CD14-positive monocyte (primary cell): ENCODE data around the gene DAD1. TPM values are rescaled to one million over a fixed set of nuclear protein-coding genes. Genes with fewer than 3 reads are reported as not detected.
"Not testable (repeated sequence)": the region's sequence is repeated elsewhere in the genome, so short reads cannot be mapped to it uniquely, and the experiment has no call there.

Experiments used
- DNase-seq, 3 donors: peaks; one replicate each; pipeline ENCODE4 v3.0.0-alpha.2; 2011 to 2022
- H2AFZ ChIP-seq: 2 replicates; pipeline ENCODE4 v1.6.0; 2012; ENCODE audit warnings: mild to moderate bottlenecking, low read depth, low read length, inconsistent platforms; ENCODE audit not compliant: insufficient read depth, poor library complexity, severe bottlenecking
- H3K27ac ChIP-seq, 2 donors: 1 replicate in 1 of 2; 2 replicates in 1 of 2; pipeline ENCODE4 v1.5.1; 2012 to 2013; ENCODE audit warnings: low read length in 2 of 2, control low read depth in 1 of 2, inconsistent platforms in 1 of 2, low read depth in 1 of 2, mild to moderate bottlenecking in 1 of 2
- H3K27me3 ChIP-seq, 2 donors: one replicate each; pipeline versions ENCODE4 v1.6.0 to v1.6.1; 2011 to 2013; ENCODE audit warnings: low read length in 2 of 2; ENCODE audit not compliant: control insufficient read depth in 2 of 2, insufficient read depth in 2 of 2
- H3K36me3 ChIP-seq, 2 donors: replicated peaks in 1 of 2; 1 replicate in 1 of 2; 2 replicates in 1 of 2; pipeline versions ENCODE4 v1.5.1 to v1.6.1; 2012 to 2013; ENCODE audit warnings: low read length in 2 of 2, control low read depth in 1 of 2, inconsistent platforms in 1 of 2, mild to moderate bottlenecking in 1 of 2; ENCODE audit not compliant: insufficient read depth in 2 of 2, control insufficient read depth in 1 of 2
- H3K4me1 ChIP-seq, 2 donors: 1 replicate in 1 of 2; 2 replicates in 1 of 2; pipeline versions ENCODE4 v1.5.1 to v1.6.1; 2012 to 2013; ENCODE audit warnings: low read length in 2 of 2, control low read depth in 1 of 2, inconsistent platforms in 1 of 2, mild to moderate bottlenecking in 1 of 2, moderate library complexity in 1 of 2; ENCODE audit not compliant: insufficient read depth in 2 of 2, control insufficient read depth in 1 of 2
- H3K4me2 ChIP-seq: replicated peaks from 2 replicates; pipeline ENCODE3; 2012; ENCODE audit warnings: low read length, moderate library complexity, mild to moderate bottlenecking; ENCODE audit not compliant: poor library complexity, severe bottlenecking; ENCODE audit errors: extremely low read depth
- H3K4me3 ChIP-seq, 3 experiments: fragments of 200-600 bp in 1 of 3; sonication (generic) in 1 of 3; replicated peaks in 1 of 3; 1 replicate in 2 of 3; 2 replicates in 1 of 3; pipeline ENCODE4 v1.5.1; 2011 to 2013; ENCODE audit warnings: low read length in 3 of 3, mild to moderate bottlenecking in 3 of 3, control low read depth in 2 of 3, low read depth in 2 of 3, inconsistent platforms in 1 of 3, moderate library complexity in 1 of 3
- H3K79me2 ChIP-seq: 2 replicates; pipeline ENCODE4 v1.6.0; 2012; ENCODE audit warnings: mild to moderate bottlenecking, control low read depth, inconsistent platforms, low read length, moderate library complexity; ENCODE audit not compliant: insufficient read depth
- H3K9ac ChIP-seq: 2 replicates; pipeline ENCODE4 v1.6.0; 2017; ENCODE audit warnings: low read length, mild to moderate bottlenecking; ENCODE audit not compliant: insufficient read depth, poor library complexity, severe bottlenecking
- H3K9me3 ChIP-seq, 2 donors: replicated peaks in 1 of 2; 1 replicate in 1 of 2; 2 replicates in 1 of 2; pipeline versions ENCODE4 v1.5.1 to v1.6.1; 2012 to 2013; ENCODE audit warnings: low read length in 2 of 2, control low read depth in 1 of 2; ENCODE audit not compliant: control insufficient read depth in 1 of 2, insufficient read depth in 1 of 2
- H4K20me1 ChIP-seq: 2 replicates; pipeline ENCODE4 v1.6.0; 2012; ENCODE audit warnings: mild to moderate bottlenecking, low read length, control low read depth, moderate library complexity; ENCODE audit not compliant: insufficient read depth
- H3K27ac Mint-ChIP-seq, 7 donors: one replicate each; pipeline ENCODE4 v1.8.0; 2020; ENCODE audit warnings: mild to moderate bottlenecking in 7 of 7, mixed read lengths in 7 of 7, moderate library complexity in 6 of 7, inconsistent platforms in 2 of 7
- H3K27me3 Mint-ChIP-seq, 3 donors: one replicate each; pipeline ENCODE4 v1.8.0; 2021 to 2022; ENCODE audit warnings: low read depth in 3 of 3, mild to moderate bottlenecking in 3 of 3, mixed read lengths in 3 of 3, moderate library complexity in 3 of 3, inconsistent platforms in 1 of 3
- H3K36me3 Mint-ChIP-seq, 2 donors: one replicate each; pipeline ENCODE4 v1.8.0; 2020; ENCODE audit warnings: mixed read lengths in 2 of 2, inconsistent platforms in 1 of 2, mild to moderate bottlenecking in 1 of 2
- H3K4me1 Mint-ChIP-seq: one replicate; pipeline ENCODE4 v1.8.0; 2020; ENCODE audit warnings: mild to moderate bottlenecking, mixed read lengths
- H3K4me3 Mint-ChIP-seq, 2 donors: one replicate each; pipeline ENCODE4 v1.8.0; 2020; ENCODE audit warnings: mild to moderate bottlenecking in 2 of 2, mixed read lengths in 2 of 2, moderate library complexity in 1 of 2
- H3K9me3 Mint-ChIP-seq, 7 donors: one replicate each; pipeline ENCODE4 v1.8.0; 2020 to 2022; ENCODE audit warnings: mixed read lengths in 7 of 7, mild to moderate bottlenecking in 6 of 7, moderate library complexity in 6 of 7, inconsistent platforms in 2 of 7
- CTCF ChIP-seq: fragments of 200-600 bp; IDR thresholded peaks from one replicate; pipeline ENCODE4 v1.8.0; 2022; ENCODE audit warnings: antibody characterized with exemption, mild to moderate bottlenecking
- WGBS: methylation state at CpG from one replicate; pipeline ENCODE4 v1.1.5; 2013; ENCODE audit warnings: missing lambda C conversion rate; ENCODE audit not compliant: insufficient coverage; 5-methylcytosine and 5-hydroxymethylcytosine counted together
- intact Hi-C, 2 donors: fragments of 100-400 bp; cut with micrococcal nuclease; formaldehyde crosslinking; loops; one replicate each; pipeline versions ENCODE4 v1.15.0 to v1.15.1; 2023
- polyA plus RNA-seq, 3 donors: library from polyadenylated mRNA; depleted of rRNA in 1 of 3; unstranded in 2 of 3; stranded (reverse) in 1 of 3; fragments of 300-500 nt in 2 of 3; fragments of >200 nt in 1 of 3; fragmentation: Illumina TruSeq in 2 of 3; gene quantifications; 1 replicate in 2 of 3; 2 replicates in 1 of 3; pipeline ENCODE4 v1.2.3, GENCODE V29; 2012 to 2021

The DAD1 gene
- polyA plus RNA-seq, 3 donors: 126 to 444 (median 440) TPM

- Histone ChIP-seq H3K79me2 (no peaks in the 10 kb centered on the region), H4K20me1 (no peaks in the 10 kb centered on the region), H3K4me1 (no peaks in the 10 kb centered on the region), H3K36me3 (no peaks in the 10 kb centered on the region), H3K9ac (no peak overlapping the region), H3K27me3 (peaks cover 0 to 2% of the 10 kb centered on the region in 2 donors), H3K4me3 (no peak overlapping the region), H3K27ac (no peak overlapping the region), H3K4me2 (no peak overlapping the region), H2AFZ (no peak overlapping the region), H3K9me3 (no peaks in the 10 kb centered on the region)
- intact Hi-C loops: no loop called here
- peaks cover 8% of the 10 kb centered on the region for H3K4me1 Mint-ChIP-seq
- peaks cover 0 to 5% (median 3%) of the 10 kb centered on the region in 7 donors for H3K9me3 Mint-ChIP-seq
- WGBS: 0% methylated on average over 2 of the region's 2 CpGs
- H3K36me3 Mint-ChIP-seq: peaks cover 0 to 3% of the 10 kb centered on the region in 2 donors
- no peak for DNase-seq
- H3K27ac Mint-ChIP-seq: no peak overlapping the region
- TF ChIP-seq CTCF: no peak
- H3K4me3 Mint-ChIP-seq: no peak overlapping the region
- peaks cover 9 to 16% (median 10%) of the 10 kb centered on the region in 3 donors for H3K27me3 Mint-ChIP-seq
These were observed 34.0 kb upstream of the DAD1 start for GRCh38 chr14:22623047-22623446.

- no peaks in the 10 kb centered on the region for H3K9me3 ChIP-seq
- no peak for TF ChIP-seq CTCF
- no peak overlapping the region for H3K9ac ChIP-seq
- no peak overlapping the region for H3K4me3 Mint-ChIP-seq
- no peak for DNase-seq
- H3K27ac Mint-ChIP-seq: no peak overlapping the region
- peaks cover 9 to 20% (median 10%) of the 10 kb centered on the region in 3 donors for H3K27me3 Mint-ChIP-seq
- H4K20me1 ChIP-seq: no peaks in the 10 kb centered on the region
- WGBS: 60% methylated on average over 1 of the region's 2 CpGs
- H3K36me3 Mint-ChIP-seq: peaks cover 0 to 3% of the 10 kb centered on the region in 2 donors
- no peak overlapping the region for H2AFZ ChIP-seq
- H3K4me1 ChIP-seq: no peaks in the 10 kb centered on the region
- intact Hi-C loops: no loop called here
- H3K9me3 Mint-ChIP-seq: peaks cover 0 to 5% (median 3%) of the 10 kb centered on the region in 7 donors
- peaks cover 0 to 2% of the 10 kb centered on the region in 2 donors for H3K27me3 ChIP-seq
- no peak overlapping the region for H3K27ac ChIP-seq
- peaks cover 8% of the 10 kb centered on the region for H3K4me1 Mint-ChIP-seq
- H3K79me2 ChIP-seq: no peaks in the 10 kb centered on the region
- no peaks in the 10 kb centered on the region for H3K36me3 ChIP-seq
- H3K4me3 ChIP-seq: no peak overlapping the region
- H3K4me2 ChIP-seq: no peak overlapping the region
These were observed 33.2 kb upstream of the DAD1 start for GRCh38 chr14:22622255-22622654.

- H3K9me3 Mint-ChIP-seq, H4K20me1 ChIP-seq, DNase-seq, H3K9me3 ChIP-seq, H3K9ac ChIP-seq, intact Hi-C loops, H3K4me1 Mint-ChIP-seq, H3K27ac ChIP-seq, H2AFZ ChIP-seq, H3K4me1 ChIP-seq, H3K79me2 ChIP-seq, H3K4me2 ChIP-seq, H3K4me3 ChIP-seq, H3K4me3 Mint-ChIP-seq, H3K27me3 ChIP-seq, H3K27ac Mint-ChIP-seq: not testable (repeated sequence)
- peaks cover 7 to 11% of the 10 kb centered on the region in 2 donors for H3K36me3 ChIP-seq
- H3K27me3 Mint-ChIP-seq: peaks cover 5 to 15% (median 7%) of the 10 kb centered on the region in 3 donors
- whole genome bisulfite sequencing: no CpG with 5 or more reads among the region's 2 CpGs
- peaks cover 9 to 15% of the 10 kb centered on the region in 2 donors for H3K36me3 Mint-ChIP-seq
These were observed 26.7 kb upstream of the DAD1 start for GRCh38 chr14:22615765-22616164.
